ENCODE results near the gene PRRC2B. TPM values are rescaled to one million over a fixed set of nuclear protein-coding genes. Genes with fewer than 3 reads are reported as not detected.

PRRC2B gene
- total RNA-seq, 4 donors from 2014 or later = 73.7 to 171 (median 98.9) TPM

DNA sequence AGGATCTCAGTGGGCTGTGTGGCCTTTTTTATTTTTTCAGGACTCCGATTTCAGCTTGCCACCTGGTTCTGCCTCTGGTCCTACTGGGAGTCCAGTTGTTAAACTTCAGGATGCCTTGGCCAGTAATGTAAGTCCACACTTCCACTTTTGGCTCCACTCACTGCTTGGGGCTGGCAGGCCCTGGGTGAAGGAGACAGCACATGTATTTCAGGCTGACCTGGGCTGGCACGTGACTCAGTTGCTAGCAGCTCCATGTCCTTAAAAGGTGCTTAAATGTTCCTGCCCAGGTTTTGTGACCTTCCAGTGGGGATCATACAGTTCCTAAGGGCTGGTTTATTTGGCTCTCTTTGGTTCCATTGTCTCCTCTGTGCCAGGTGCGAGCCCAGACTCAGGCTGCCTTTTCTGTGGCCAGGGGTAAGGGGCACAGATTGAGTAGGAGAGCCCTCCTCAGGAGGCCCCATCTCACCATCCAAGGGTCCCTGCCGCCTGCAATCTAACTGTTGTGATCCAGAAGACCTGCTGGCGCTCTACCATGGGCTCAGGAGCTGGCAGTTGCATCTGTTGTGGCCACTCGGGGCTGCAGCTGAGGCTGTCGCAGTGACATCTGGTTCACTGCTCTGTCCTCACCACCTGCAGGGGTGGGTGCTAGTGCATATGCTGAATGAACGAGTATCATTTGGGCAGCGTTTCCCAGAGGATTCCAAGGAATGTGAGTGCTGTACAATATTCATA, 89.6 kb downstream of the PRRC2B start:
- H3K4me3 ChIP-seq = no peak overlapping the region
- WGBS, 2 donors (ENCODE audit: low coverage in 1 of 2) = 84% methylated on average over 9 of the region's 9 CpGs; no CpG with 5 or more reads in 1 of the 2 donors
- intact Hi-C loops (cut with DNase I; ENCODE audit: low total_unique reads) = no loop called here
- in situ Hi-C loops (cut with MboI; ENCODE audit: low pct_ligation_motif_present in 1 of 4, low pct_unique_long_range_greater_than_20kb in 1 of 4, low sequenced_read_pairs in 3 of 4) = loop anchor here in 3 of 4 donors (10.0 to 25.0 kb wide), 3 partner anchors 119 to 254 kb away; partner anchors contain the start of gene RAPGEF1 (in 1 of the 3)
- peaks cover 0 to 81% (median 28%) of the 10 kb centered on the region in 4 donors for H3K36me3 ChIP-seq
- no peaks in the 10 kb centered on the region for H3K4me1 ChIP-seq
- H3K27ac ChIP-seq = peak overlapping the region in 2 of 4 donors; percentile 31 to 44
- no peak for TF ChIP-seq EP300 (IDR thresholded peaks at IDR 0.05; ENCODE audit: low read depth)
- no peak for TF ChIP-seq POLR2AphosphoS5 (IDR thresholded peaks at IDR 0.05)
- no peak for TF ChIP-seq POLR2A (IDR thresholded peaks at IDR 0.05)
- TF ChIP-seq, protein P1, sequence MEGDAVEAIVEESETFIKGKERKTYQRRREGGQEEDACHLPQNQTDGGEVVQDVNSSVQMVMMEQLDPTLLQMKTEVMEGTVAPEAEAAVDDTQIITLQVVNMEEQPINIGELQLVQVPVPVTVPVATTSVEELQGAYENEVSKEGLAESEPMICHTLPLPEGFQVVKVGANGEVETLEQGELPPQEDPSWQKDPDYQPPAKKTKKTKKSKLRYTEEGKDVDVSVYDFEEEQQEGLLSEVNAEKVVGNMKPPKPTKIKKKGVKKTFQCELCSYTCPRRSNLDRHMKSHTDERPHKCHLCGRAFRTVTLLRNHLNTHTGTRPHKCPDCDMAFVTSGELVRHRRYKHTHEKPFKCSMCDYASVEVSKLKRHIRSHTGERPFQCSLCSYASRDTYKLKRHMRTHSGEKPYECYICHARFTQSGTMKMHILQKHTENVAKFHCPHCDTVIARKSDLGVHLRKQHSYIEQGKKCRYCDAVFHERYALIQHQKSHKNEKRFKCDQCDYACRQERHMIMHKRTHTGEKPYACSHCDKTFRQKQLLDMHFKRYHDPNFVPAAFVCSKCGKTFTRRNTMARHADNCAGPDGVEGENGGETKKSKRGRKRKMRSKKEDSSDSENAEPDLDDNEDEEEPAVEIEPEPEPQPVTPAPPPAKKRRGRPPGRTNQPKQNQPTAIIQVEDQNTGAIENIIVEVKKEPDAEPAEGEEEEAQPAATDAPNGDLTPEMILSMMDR (IDR thresholded peaks at IDR 0.05) = no peak
- no peaks in the 10 kb centered on the region for H3K27me3 ChIP-seq
- no peak for DNase-seq
- H3K9me3 ChIP-seq = no peaks in the 10 kb centered on the region

GRCh38 chr9:131484051-131484445, 90.2 kb downstream of the PRRC2B start:
- Histone ChIP-seq H3K36me3 (peaks cover 0 to 86% (median 29%) of the 10 kb centered on the region in 4 donors), H3K9me3 (no peaks in the 10 kb centered on the region), H3K27me3 (no peaks in the 10 kb centered on the region), H3K4me3 (no peak overlapping the region), H3K27ac (peak overlapping the region in 2 of 4 donors; percentile 7 to 44), H3K4me1 (no peaks in the 10 kb centered on the region)
- 94% methylated on average over 7 of the region's 7 CpGs; no CpG with 5 or more reads in 1 of the 2 donors for WGBS, 2 donors (ENCODE audit: low coverage in 1 of 2)
- in situ Hi-C loops (cut with MboI; ENCODE audit: low pct_ligation_motif_present in 1 of 4, low pct_unique_long_range_greater_than_20kb in 1 of 4, low sequenced_read_pairs in 3 of 4) (loop anchor here in 3 of 4 donors (10.0 to 25.0 kb wide), 3 partner anchors 119 to 253 kb away; partner anchors contain the start of gene RAPGEF1 (in 1 of the 3)), intact Hi-C loops (cut with DNase I; ENCODE audit: low total_unique reads) (no loop called here)
- TF ChIP-seq EP300 (IDR thresholded peaks at IDR 0.05; ENCODE audit: low read depth) (no peak), POLR2A (IDR thresholded peaks at IDR 0.05) (no peak), POLR2AphosphoS5 (IDR thresholded peaks at IDR 0.05) (no peak)
- TF ChIP-seq, protein P1 (IDR thresholded peaks at IDR 0.05) = no peak
- DNase-seq = no peak

DNA sequence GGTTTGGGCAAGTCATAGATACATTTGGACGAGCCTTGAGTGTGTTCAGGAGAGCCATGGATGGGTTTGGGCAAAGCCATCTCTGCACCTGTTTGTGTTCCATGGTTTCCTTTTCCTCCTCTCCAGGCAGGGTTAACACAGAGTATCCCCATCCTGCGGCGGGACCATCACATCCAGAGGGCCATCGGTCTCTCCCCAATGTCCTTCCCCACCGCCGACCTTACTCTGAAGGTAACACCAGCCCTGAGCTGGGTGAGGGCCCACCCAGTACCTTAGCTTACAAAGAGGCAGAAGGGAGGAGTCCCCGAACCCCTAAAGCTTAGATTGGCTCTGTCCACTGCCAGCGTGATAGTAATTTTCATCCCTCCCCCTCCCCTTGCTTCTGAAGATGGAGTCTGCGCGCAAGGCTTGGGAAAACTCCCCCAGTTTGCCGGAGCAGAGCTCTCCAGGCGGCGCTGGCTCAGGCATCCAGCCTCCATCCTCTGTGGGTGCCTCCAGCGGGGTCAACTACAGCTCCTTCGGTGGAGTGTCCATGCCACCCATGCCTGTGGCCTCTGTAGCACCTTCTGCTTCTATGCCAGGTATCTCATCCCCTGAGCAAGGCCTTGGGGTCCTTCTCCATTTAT, 90.8 kb downstream of the PRRC2B start:
- no peak for DNase-seq
- peaks cover 0 to 86% (median 30%) of the 10 kb centered on the region in 4 donors for H3K36me3 ChIP-seq
- no peaks in the 10 kb centered on the region for H3K9me3 ChIP-seq
- no peak overlapping the region for H3K4me3 ChIP-seq
- peak overlapping the region in 1 of 4 donors; percentile 7 for H3K27ac ChIP-seq
- H3K27me3 ChIP-seq = no peaks in the 10 kb centered on the region
- TF ChIP-seq EP300 (IDR thresholded peaks at IDR 0.05; ENCODE audit: low read depth) (no peak), POLR2AphosphoS5 (IDR thresholded peaks at IDR 0.05) (no peak), POLR2A (IDR thresholded peaks at IDR 0.05) (no peak)
- TF ChIP-seq, protein P1 (IDR thresholded peaks at IDR 0.05) = no peak
- WGBS, 2 donors (ENCODE audit: low coverage in 1 of 2) = 94 to 99% methylated on average over 5 to 15 of the region's 15 CpGs
- intact Hi-C loops (cut with DNase I; ENCODE audit: low total_unique reads) = no loop called here
- in situ Hi-C loops (cut with MboI; ENCODE audit: low pct_ligation_motif_present in 1 of 4, low pct_unique_long_range_greater_than_20kb in 1 of 4, low sequenced_read_pairs in 3 of 4) = loop anchor here in 3 of 4 donors (10.0 to 25.0 kb wide), 3 partner anchors 120 to 253 kb away; partner anchors contain the start of gene RAPGEF1 (in 1 of the 3)
- H3K4me1 ChIP-seq = no peaks in the 10 kb centered on the region

GRCh38 chr9:131485206-131485605, 91.3 kb downstream of the PRRC2B start:
- Histone ChIP-seq H3K27ac (no peak overlapping the region), H3K4me1 (no peaks in the 10 kb centered on the region), H3K36me3 (peaks cover 0 to 88% (median 32%) of the 10 kb centered on the region in 4 donors), H3K27me3 (no peaks in the 10 kb centered on the region), H3K9me3 (no peaks in the 10 kb centered on the region), H3K4me3 (no peak overlapping the region)
- no peak for DNase-seq
- in situ Hi-C loops (cut with MboI; ENCODE audit: low pct_ligation_motif_present in 1 of 4, low pct_unique_long_range_greater_than_20kb in 1 of 4, low sequenced_read_pairs in 3 of 4) = loop anchor here in 3 of 4 donors (10.0 to 25.0 kb wide), 3 partner anchors 120 to 252 kb away; partner anchors contain the start of gene RAPGEF1 (in 1 of the 3)
- TF ChIP-seq EP300 (IDR thresholded peaks at IDR 0.05; ENCODE audit: low read depth) (no peak), POLR2AphosphoS5 (IDR thresholded peaks at IDR 0.05) (no peak), POLR2A (IDR thresholded peaks at IDR 0.05) (no peak)
- TF ChIP-seq, protein P1 (IDR thresholded peaks at IDR 0.05) = no peak
- 92 to 100% methylated on average over 1 to 12 of the region's 12 CpGs for WGBS, 2 donors (ENCODE audit: low coverage in 1 of 2)
- intact Hi-C loops (cut with DNase I; ENCODE audit: low total_unique reads) = no loop called here

Data from transverse colon (tissue), 4 donors.